CD14-positive monocyte (primary cell): ENCODE results near the gene LNPEP. TPM values are rescaled to one million over a fixed set of nuclear protein-coding genes. Genes with fewer than 3 reads are reported as not detected.

ENCODE experiments used
- DNase-seq, 3 donors: peaks; one replicate each; pipeline ENCODE4 v3.0.0-alpha.2; 2011 to 2022
- H2AFZ ChIP-seq: 2 replicates; pipeline ENCODE4 v1.6.0; 2012; ENCODE audit warnings: mild to moderate bottlenecking, low read depth, low read length, inconsistent platforms; ENCODE audit not compliant: insufficient read depth, poor library complexity, severe bottlenecking
- H3K27ac ChIP-seq, 2 donors: 1 replicate in 1 of 2; 2 replicates in 1 of 2; pipeline ENCODE4 v1.5.1; 2012 to 2013; ENCODE audit warnings: low read length in 2 of 2, control low read depth in 1 of 2, inconsistent platforms in 1 of 2, low read depth in 1 of 2, mild to moderate bottlenecking in 1 of 2
- H3K27me3 ChIP-seq, 2 donors: one replicate each; pipeline versions ENCODE4 v1.6.0 to v1.6.1; 2011 to 2013; ENCODE audit warnings: low read length in 2 of 2; ENCODE audit not compliant: control insufficient read depth in 2 of 2, insufficient read depth in 2 of 2
- H3K36me3 ChIP-seq, 2 donors: replicated peaks in 1 of 2; 1 replicate in 1 of 2; 2 replicates in 1 of 2; pipeline versions ENCODE4 v1.5.1 to v1.6.1; 2012 to 2013; ENCODE audit warnings: low read length in 2 of 2, control low read depth in 1 of 2, inconsistent platforms in 1 of 2, mild to moderate bottlenecking in 1 of 2; ENCODE audit not compliant: insufficient read depth in 2 of 2, control insufficient read depth in 1 of 2
- H3K4me1 ChIP-seq, 2 donors: 1 replicate in 1 of 2; 2 replicates in 1 of 2; pipeline versions ENCODE4 v1.5.1 to v1.6.1; 2012 to 2013; ENCODE audit warnings: low read length in 2 of 2, control low read depth in 1 of 2, inconsistent platforms in 1 of 2, mild to moderate bottlenecking in 1 of 2, moderate library complexity in 1 of 2; ENCODE audit not compliant: insufficient read depth in 2 of 2, control insufficient read depth in 1 of 2
- H3K4me2 ChIP-seq: replicated peaks from 2 replicates; pipeline ENCODE3; 2012; ENCODE audit warnings: low read length, moderate library complexity, mild to moderate bottlenecking; ENCODE audit not compliant: poor library complexity, severe bottlenecking; ENCODE audit errors: extremely low read depth
- H3K4me3 ChIP-seq, 3 experiments: fragments of 200-600 bp in 1 of 3; sonication (generic) in 1 of 3; replicated peaks in 1 of 3; 1 replicate in 2 of 3; 2 replicates in 1 of 3; pipeline ENCODE4 v1.5.1; 2011 to 2013; ENCODE audit warnings: low read length in 3 of 3, mild to moderate bottlenecking in 3 of 3, control low read depth in 2 of 3, low read depth in 2 of 3, inconsistent platforms in 1 of 3, moderate library complexity in 1 of 3
- H3K79me2 ChIP-seq: 2 replicates; pipeline ENCODE4 v1.6.0; 2012; ENCODE audit warnings: mild to moderate bottlenecking, control low read depth, inconsistent platforms, low read length, moderate library complexity; ENCODE audit not compliant: insufficient read depth
- H3K9ac ChIP-seq: 2 replicates; pipeline ENCODE4 v1.6.0; 2017; ENCODE audit warnings: low read length, mild to moderate bottlenecking; ENCODE audit not compliant: insufficient read depth, poor library complexity, severe bottlenecking
- H3K9me3 ChIP-seq, 2 donors: replicated peaks in 1 of 2; 1 replicate in 1 of 2; 2 replicates in 1 of 2; pipeline versions ENCODE4 v1.5.1 to v1.6.1; 2012 to 2013; ENCODE audit warnings: low read length in 2 of 2, control low read depth in 1 of 2; ENCODE audit not compliant: control insufficient read depth in 1 of 2, insufficient read depth in 1 of 2
- H4K20me1 ChIP-seq: 2 replicates; pipeline ENCODE4 v1.6.0; 2012; ENCODE audit warnings: mild to moderate bottlenecking, low read length, control low read depth, moderate library complexity; ENCODE audit not compliant: insufficient read depth
- H3K27ac Mint-ChIP-seq, 7 donors: one replicate each; pipeline ENCODE4 v1.8.0; 2020; ENCODE audit warnings: mild to moderate bottlenecking in 7 of 7, mixed read lengths in 7 of 7, moderate library complexity in 6 of 7, inconsistent platforms in 2 of 7
- H3K27me3 Mint-ChIP-seq, 3 donors: one replicate each; pipeline ENCODE4 v1.8.0; 2021 to 2022; ENCODE audit warnings: low read depth in 3 of 3, mild to moderate bottlenecking in 3 of 3, mixed read lengths in 3 of 3, moderate library complexity in 3 of 3, inconsistent platforms in 1 of 3
- H3K36me3 Mint-ChIP-seq, 2 donors: one replicate each; pipeline ENCODE4 v1.8.0; 2020; ENCODE audit warnings: mixed read lengths in 2 of 2, inconsistent platforms in 1 of 2, mild to moderate bottlenecking in 1 of 2
- H3K4me1 Mint-ChIP-seq: one replicate; pipeline ENCODE4 v1.8.0; 2020; ENCODE audit warnings: mild to moderate bottlenecking, mixed read lengths
- H3K4me3 Mint-ChIP-seq, 2 donors: one replicate each; pipeline ENCODE4 v1.8.0; 2020; ENCODE audit warnings: mild to moderate bottlenecking in 2 of 2, mixed read lengths in 2 of 2, moderate library complexity in 1 of 2
- H3K9me3 Mint-ChIP-seq, 7 donors: one replicate each; pipeline ENCODE4 v1.8.0; 2020 to 2022; ENCODE audit warnings: mixed read lengths in 7 of 7, mild to moderate bottlenecking in 6 of 7, moderate library complexity in 6 of 7, inconsistent platforms in 2 of 7
- CTCF ChIP-seq: fragments of 200-600 bp; IDR thresholded peaks from one replicate; pipeline ENCODE4 v1.8.0; 2022; ENCODE audit warnings: antibody characterized with exemption, mild to moderate bottlenecking
- WGBS: methylation state at CpG from one replicate; pipeline ENCODE4 v1.1.5; 2013; ENCODE audit warnings: missing lambda C conversion rate; ENCODE audit not compliant: insufficient coverage; 5-methylcytosine and 5-hydroxymethylcytosine counted together
- intact Hi-C, 2 donors: fragments of 100-400 bp; cut with micrococcal nuclease; formaldehyde crosslinking; loops; one replicate each; pipeline versions ENCODE4 v1.15.0 to v1.15.1; 2023
- polyA minus RNA-seq: library from RNA; depleted of rRNA, polyadenylated mRNA; stranded (reverse); fragments of >200 nt; gene quantifications from 2 replicates; pipeline ENCODE4 v1.2.3, GENCODE V29; 2012
- polyA plus RNA-seq, 3 donors: library from polyadenylated mRNA; depleted of rRNA in 1 of 3; unstranded in 2 of 3; stranded (reverse) in 1 of 3; fragments of 300-500 nt in 2 of 3; fragments of >200 nt in 1 of 3; fragmentation: Illumina TruSeq in 2 of 3; gene quantifications; 1 replicate in 2 of 3; 2 replicates in 1 of 3; pipeline ENCODE4 v1.2.3, GENCODE V29; 2012 to 2021
- total RNA-seq, 12 experiments: library from RNA in 1 of 12; stranded (reverse) in 1 of 12; fragments of 120-200 nt in 1 of 12; gene quantifications; one replicate each; pipeline ENCODE4 v1.2.4 and lab custom pipeline; 2013 to 2026; ENCODE audit warnings: mixed read lengths in 6 of 12, inconsistent platforms in 1 of 12

LNPEP gene
- total RNA-seq (2013): 53.1 TPM
- polyA plus RNA-seq (10 to 100 TPM in 2 of 3 donors, 1 to 10 TPM in 1; 9.2 to 22.5 (median 14.5) TPM), polyA minus RNA-seq (28.8 and 42.8 TPM in 2 replicates), total RNA-seq (lab: John Stamatoyannopoulos, UW) (32.2 to 234 (median 148) reads per million in 11 experiments)

DNA sequence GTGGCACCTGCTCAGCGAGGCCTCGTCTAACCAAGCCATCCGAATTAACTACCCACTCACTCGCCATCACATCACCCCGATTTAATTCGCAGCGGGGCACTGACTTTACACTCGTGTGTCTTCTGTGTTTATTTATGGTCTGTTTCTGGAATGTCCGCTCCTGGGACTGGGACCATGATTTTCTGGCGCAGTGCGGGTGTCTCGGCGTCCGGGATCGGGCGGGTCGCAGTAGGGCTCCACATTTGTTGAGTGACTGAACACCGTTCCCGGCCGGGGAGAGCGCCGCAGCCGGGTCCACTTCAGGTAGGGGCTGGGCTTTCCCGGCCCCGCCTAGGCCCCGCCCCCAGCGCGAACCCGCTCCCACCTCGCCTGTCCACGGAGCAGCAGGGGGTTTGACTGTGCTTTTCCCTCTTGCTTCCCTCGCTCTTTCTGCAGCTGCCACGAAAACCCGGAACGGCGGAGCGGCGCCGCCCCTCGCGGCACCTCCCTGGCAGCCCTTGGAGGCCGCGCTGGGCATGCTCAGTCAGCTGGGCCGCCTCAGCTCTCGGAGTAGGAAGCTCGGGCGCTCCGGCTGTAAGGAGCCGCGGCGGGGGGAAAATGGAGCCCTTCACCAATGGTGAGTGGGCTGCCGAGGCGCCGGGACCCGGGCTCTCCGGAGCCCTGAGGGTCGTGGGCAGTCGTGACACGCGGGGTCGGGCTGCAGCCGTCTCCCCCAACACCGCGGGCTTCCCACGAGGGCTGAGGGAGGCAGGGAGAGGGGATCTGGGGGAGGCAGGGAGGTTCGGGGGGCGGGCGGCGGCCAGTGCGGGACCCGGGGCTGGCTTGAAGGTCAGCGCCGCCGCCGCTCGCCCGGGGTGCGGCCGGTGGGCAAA, at the start of gene LNPEP:
Gene LNPEP (plus strand): TSS at position 522 of the 872 bp plus-strand sequence. CDS start 76 bp downstream, at position 598.
- under 1% methylated on average over 68 of the region's 79 CpGs for WGBS
- Mint-ChIP-seq H3K9me3 (no peaks in the 10 kb centered on the region), H3K4me1 (peaks cover 62% of the 10 kb centered on the region), H3K27ac (peak within 1 kb of the TSS; percentile 92 to 99 (median 97)), H3K27me3 (no peaks in the 10 kb centered on the region), H3K36me3 (peaks cover 5 to 8% of the 10 kb centered on the region in 2 donors), H3K4me3 (peak within 1 kb of the TSS; percentile 94 to 95)
- no peak for TF ChIP-seq CTCF
- Histone ChIP-seq H3K9me3 (no peaks in the 10 kb centered on the region), H4K20me1 (peaks cover 25% of the 10 kb centered on the region), H3K36me3 (no peaks in the 10 kb centered on the region), H3K79me2 (peaks cover 57% of the 10 kb centered on the region), H3K9ac (peak within 1 kb of the TSS; percentile 91), H3K4me2 (peak within 1 kb of the TSS; percentile 85), H3K27me3 (no peaks in the 10 kb centered on the region), H3K4me3 (peak within 1 kb of the TSS; percentile 70 to 94 (median 88)), H3K4me1 (peaks cover 39 to 58% of the 10 kb centered on the region in 2 donors), H3K27ac (peak within 1 kb of the TSS; percentile 94 to 95), H2AFZ (peak within 1 kb of the TSS; percentile 93)
- peak; percentile 90 to 92 (median 91) for DNase-seq
- intact Hi-C loops: loop anchor here (5.0 to 10.0 kb wide), 4 partner anchors 38 to 131 kb away; partner anchors contain the start of gene ERAP1 (in 2 of the 2)

- Mint-ChIP-seq H3K36me3 (peaks cover 57 to 64% of the 10 kb centered on the region in 2 donors), H3K27ac (no peak overlapping the region), H3K27me3 (no peaks in the 10 kb centered on the region), H3K4me3 (no peak overlapping the region), H3K9me3 (no peaks in the 10 kb centered on the region), H3K4me1 (peaks cover 12% of the 10 kb centered on the region)
- Histone ChIP-seq H3K4me3 (no peak overlapping the region), H3K27me3 (no peaks in the 10 kb centered on the region), H3K4me2 (no peak overlapping the region), H3K9me3 (no peaks in the 10 kb centered on the region), H3K9ac (no peak overlapping the region), H3K27ac (peak overlapping the region in 1 of 2 donors; percentile 16), H2AFZ (no peak overlapping the region), H3K36me3 (peaks cover 59 to 74% of the 10 kb centered on the region in 2 donors), H4K20me1 (no peaks in the 10 kb centered on the region), H3K79me2 (no peaks in the 10 kb centered on the region), H3K4me1 (peaks cover 9 to 16% of the 10 kb centered on the region in 2 donors)
- WGBS: 100% methylated on average over 3 of the region's 4 CpGs
- intact Hi-C loops: no loop called here
- peak in 1 of 3 donors; percentile 25 for DNase-seq
- TF ChIP-seq CTCF: no peak
Measured at GRCh38 chr5:96893342-96893741, 42.5 kb upstream of the LNPEP start.
